Mammary epithelial cell (primary cell): ENCODE results near the gene SLC26A6.

Experiments
- EZH2 ChIP-seq: IDR thresholded peaks from 2 replicates; pipeline ENCODE4 v1.6.1; 2012; ENCODE audit warnings: low read length, inconsistent platforms, borderline replicate concordance
- TF ChIP-seq, protein P1 (sequence below), 2 donors: IDR thresholded peaks in 1 of 2; conservative IDR thresholded peaks in 1 of 2; 2 replicates each; pipeline ENCODE4 v1.5.1; 2011 to 2012; ENCODE audit warnings: inconsistent platforms in 2 of 2, low read length in 2 of 2, mild to moderate bottlenecking in 2 of 2, control low read depth in 1 of 2, low read depth in 1 of 2; ENCODE audit not compliant: insufficient read depth in 1 of 2; ENCODE audit errors: extremely low read depth in 1 of 2

DNA sequence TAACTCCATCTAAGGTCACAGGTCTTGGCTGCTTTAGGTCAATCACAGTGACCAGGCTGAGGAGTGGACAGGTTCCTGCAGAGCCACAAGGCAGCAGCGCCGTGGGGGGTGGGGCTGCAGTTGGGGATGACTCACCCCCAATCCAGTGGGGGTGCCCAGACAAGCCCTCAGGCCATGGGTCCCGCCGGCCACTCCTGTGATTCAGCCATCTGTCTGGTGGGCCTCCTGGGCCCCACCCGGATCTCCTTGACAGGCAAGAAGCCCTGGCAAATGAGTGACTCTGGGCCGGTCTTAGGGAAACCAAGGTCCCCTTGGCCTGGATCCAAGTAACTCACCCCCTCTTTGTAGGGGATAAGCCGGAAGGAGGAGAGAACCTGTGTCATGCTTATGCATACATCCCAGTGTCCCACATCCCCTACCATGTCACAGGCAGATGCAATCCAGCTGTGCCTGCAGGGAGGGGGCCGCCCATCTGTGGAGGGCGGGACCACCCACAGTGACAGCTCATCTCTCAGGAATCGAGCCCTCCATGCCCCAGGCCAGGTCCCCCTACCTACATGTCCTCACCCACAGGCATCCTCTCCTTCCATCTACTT, 39.6 kb downstream of the SLC26A6 start:
- TF ChIP-seq, protein P1, sequence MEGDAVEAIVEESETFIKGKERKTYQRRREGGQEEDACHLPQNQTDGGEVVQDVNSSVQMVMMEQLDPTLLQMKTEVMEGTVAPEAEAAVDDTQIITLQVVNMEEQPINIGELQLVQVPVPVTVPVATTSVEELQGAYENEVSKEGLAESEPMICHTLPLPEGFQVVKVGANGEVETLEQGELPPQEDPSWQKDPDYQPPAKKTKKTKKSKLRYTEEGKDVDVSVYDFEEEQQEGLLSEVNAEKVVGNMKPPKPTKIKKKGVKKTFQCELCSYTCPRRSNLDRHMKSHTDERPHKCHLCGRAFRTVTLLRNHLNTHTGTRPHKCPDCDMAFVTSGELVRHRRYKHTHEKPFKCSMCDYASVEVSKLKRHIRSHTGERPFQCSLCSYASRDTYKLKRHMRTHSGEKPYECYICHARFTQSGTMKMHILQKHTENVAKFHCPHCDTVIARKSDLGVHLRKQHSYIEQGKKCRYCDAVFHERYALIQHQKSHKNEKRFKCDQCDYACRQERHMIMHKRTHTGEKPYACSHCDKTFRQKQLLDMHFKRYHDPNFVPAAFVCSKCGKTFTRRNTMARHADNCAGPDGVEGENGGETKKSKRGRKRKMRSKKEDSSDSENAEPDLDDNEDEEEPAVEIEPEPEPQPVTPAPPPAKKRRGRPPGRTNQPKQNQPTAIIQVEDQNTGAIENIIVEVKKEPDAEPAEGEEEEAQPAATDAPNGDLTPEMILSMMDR (conservative IDR thresholded peaks at IDR 0.05 in 1 of 2, IDR thresholded peaks at IDR 0.05 in 1 of 2; ENCODE audit: extremely low read depth in 1 of 2, insufficient read depth in 1 of 2, low read depth in 1 of 2, low read length in 2 of 2): no peak
- no peak for TF ChIP-seq EZH2
